GM21381 (cell line): ENCODE data around the gene HAGH.
A peak's percentile ranks its signal among the peaks of the same experiment; 100 is the strongest.

Experiments used
- ATAC-seq: cut with Tn5 transposase; IDR thresholded peaks from one replicate; pipeline ENCODE4 v1.9.1; 2021; ENCODE audit warnings: mild to moderate bottlenecking, moderate library complexity; ENCODE audit not compliant: unreplicated experiment

The HAGH gene

DNA sequence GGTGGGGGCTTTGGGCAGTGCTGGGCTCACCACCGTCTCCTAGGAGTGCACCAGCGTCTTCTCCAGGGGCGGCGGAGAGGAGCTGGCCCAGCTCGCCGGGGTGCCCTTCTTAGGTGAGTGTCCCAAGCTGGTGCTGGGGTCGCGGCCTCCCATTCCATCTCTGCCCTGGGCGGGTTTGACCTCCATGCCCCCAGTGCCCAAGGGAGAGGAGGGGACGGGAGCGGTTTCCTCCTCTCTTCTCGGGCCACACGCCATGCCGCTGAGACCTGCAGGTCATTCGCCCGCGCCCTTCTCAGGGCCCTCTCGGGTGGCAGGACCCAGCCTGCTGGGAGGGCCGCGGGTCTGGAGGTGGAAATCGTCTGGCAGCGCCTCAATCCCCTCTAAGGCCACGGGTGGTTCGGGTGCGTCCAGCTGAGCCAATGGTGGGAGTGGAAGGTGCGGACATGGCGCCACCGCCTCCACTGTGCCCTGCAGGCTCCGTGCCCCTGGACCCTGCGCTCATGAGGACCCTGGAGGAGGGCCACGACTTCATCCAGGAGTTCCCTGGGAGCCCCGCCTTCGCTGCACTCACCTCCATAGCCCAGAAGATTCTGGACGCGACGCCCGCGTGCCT, 38.4 kb downstream of the HAGH start:
- ATAC-seq: no peak

DNA sequence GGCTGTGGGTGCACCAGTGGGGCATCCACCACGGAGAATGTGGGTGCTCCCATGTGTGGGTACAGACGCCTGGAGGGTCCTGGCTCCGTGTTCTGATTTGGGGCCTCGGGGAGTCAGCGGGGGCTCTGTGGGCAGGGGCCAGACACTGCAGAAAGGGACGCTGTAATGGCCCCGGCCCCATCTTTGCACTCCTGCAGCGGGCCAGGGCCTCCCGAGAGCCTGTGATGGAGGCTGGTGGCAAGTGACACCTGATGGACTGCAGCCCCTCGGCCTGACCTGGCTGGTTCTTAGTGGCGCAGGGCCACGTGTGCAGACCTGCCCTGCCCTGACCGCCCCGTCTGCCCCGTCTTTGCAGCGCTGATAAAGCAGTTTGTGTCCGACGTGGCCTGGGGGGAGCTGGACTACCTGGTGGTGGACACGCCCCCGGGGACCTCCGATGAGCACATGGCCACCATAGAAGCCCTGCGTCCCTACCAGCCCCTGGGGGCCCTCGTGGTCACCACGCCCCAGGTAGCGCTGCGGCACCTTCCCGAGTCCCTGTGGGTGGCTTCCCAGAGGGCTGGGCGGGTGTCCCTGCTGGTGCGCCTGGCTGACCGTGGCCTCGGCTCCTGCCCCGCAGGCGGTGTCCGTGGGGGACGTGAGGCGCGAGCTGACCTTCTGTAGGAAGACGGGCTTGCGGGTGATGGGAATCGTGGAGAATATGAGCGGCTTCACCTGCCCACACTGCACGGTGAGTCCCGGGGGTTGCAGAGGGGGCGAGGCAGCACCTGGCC, 39.1 kb downstream of the HAGH start:
- ATAC-seq: no peak

DNA sequence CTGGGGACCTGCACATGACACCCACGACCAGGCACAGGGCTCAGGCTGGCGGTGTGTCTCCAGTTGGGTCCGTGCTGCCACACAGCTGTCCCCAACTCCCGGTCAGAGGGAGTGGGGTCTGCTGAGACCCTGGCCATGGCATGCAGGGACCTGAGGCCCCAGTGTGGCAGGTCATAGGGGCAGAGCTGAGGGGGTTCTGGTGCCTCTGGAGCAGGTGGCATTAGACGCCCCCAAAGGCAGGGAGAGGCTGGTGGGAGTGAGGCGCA, 39.6 kb downstream of the HAGH start:
- no peak for ATAC-seq

DNA sequence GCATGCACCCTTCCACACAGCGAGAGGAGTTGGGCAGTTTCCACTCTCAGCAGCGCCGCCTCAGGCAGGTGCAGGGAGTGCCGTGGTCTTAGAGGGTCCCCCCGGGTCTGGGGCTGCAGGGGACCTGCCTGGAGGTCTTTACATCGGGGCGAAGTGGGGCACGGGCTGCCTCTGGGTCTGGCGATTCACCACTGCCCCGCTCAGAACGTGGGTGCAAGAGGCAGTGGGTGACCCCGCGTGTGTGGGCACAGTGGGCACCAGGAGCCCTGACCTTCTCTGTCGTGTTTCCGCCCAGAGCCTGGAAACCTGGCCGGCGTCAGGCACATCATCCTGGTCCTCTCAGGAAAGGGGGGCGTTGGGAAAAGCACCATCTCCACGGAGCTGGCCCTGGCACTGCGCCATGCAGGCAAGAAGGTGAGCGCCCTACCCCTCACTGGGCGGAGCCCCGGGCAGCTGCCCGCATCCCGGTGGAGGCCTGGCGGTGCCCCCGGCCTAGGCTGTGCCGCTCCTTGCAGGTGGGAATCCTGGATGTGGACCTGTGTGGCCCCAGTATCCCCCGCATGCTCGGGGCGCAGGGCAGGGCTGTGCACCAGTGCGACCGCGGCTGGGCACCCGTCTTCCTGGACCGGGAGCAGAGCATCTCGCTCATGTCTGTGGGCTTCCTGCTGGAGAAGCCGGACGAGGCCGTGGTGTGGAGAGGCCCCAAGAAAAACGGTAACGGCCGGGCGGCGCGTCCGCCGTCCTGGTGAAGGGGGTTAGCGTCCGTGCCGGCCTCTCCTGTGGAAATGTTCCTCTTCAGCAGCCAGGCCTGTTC, 40.2 kb downstream of the HAGH start:
- ATAC-seq: no peak

DNA sequence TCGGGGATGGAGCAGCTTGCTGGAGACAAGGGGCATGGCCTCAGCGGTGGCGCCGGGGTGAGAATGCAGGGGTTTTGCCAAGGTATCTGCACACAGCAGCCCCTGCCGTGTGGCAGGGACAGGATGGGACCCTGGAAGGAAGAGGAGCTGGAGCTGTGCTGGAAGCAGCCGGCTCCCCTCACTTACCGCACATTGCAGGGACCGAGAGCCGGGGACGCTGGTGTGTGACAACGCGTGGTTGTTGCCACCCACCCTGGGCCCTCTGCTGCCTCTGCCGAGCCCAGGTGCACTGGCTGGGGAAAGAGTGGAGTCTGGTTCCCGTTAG, 40.8 kb downstream of the HAGH start:
- ATAC-seq: no peak

DNA sequence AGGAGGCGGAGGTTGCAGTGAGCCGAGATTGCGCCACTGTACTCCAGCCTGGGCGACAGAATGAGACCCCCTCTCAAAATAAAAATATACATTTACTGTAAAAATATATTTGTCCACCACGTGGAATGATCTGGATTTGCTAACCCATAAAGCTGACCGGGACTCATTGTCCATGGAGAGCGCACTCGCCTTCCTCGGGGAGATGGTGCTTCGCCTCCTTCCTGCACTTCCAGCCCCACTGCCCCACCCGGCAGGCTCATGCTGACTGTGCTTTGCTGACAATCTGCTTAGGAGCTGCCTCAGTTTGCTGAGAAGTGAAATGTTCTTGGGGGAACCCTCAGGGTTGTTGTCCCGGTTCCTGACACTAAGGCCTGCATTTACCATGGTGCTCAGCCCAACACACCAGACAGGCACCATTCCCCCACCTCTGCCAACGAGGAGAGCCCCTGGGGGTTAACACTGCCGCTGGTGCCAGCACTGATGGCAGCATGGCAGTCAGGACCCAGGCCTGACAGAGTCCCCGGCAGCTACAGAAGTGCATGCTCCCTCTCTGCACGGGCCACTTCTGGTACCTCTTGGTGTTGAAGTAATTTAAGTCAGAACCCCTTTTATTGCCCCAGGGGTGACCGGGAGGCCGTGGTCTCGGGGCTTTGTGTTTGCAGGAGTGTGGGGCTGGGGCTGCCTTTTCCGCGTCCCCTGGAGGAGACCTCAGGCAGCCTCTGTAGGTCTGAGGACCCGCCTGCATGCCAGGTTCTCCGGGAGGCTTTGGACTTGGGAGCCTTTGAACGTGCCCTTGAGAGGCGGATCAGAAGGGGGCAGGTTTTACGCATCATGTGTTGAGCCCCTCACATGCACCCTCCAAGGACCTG, 41.4 kb downstream of the HAGH start:
- ATAC-seq: no peak

DNA sequence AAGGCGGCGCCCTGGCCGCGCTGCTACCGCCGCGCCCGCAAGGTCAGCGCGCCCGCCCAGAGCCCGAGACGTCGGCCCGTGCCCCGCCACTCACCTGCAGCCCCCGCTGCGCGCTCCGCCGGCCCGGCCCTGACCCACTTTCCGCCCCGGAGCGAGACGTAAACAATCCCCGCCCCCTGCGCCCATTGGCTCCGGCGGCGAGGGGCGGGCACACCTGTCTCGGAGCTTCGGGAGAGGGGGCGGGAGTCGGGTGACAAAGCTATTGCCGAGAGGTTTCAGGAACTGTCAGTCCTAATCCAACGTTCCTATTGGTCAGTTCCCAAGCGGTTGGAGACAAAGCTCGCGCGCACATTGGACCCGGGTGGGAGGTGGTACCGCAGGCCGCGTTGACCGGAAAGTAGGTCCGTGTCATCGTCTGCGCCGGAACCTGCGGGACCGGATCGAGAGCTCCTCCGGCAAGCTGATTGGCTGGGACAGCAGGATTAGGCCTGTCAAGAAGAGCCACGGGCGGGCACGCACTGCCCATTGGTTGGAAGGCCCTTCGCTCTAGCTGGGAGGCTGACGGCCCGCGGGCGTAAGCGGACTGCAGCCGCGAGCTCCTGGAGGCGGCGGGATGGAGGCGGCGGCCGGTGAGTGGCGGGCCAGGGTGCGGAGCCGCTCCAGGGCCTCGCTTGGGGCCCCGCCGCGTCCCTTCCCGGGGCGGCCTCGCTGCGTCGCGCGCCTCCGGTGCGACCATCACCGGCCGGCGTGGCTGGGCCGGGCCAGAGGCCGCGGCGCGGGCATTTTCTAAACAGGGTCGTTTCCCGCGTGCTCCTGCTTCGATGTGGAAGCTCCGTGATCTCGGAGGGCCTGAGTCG, 44.0 kb downstream of the HAGH start, which contains the start of the genes NUBP2 and SPSB3:
NUBP2 (plus strand) TSS at position 553 of the 857 bp plus-strand sequence; CDS start at position 614, 61 bp downstream.
SPSB3 (minus strand) TSS at position 164 of the 857 bp plus-strand sequence. CDS start 1,088 bp downstream, outside the sequence.
- peak; percentile 75 for ATAC-seq

DNA sequence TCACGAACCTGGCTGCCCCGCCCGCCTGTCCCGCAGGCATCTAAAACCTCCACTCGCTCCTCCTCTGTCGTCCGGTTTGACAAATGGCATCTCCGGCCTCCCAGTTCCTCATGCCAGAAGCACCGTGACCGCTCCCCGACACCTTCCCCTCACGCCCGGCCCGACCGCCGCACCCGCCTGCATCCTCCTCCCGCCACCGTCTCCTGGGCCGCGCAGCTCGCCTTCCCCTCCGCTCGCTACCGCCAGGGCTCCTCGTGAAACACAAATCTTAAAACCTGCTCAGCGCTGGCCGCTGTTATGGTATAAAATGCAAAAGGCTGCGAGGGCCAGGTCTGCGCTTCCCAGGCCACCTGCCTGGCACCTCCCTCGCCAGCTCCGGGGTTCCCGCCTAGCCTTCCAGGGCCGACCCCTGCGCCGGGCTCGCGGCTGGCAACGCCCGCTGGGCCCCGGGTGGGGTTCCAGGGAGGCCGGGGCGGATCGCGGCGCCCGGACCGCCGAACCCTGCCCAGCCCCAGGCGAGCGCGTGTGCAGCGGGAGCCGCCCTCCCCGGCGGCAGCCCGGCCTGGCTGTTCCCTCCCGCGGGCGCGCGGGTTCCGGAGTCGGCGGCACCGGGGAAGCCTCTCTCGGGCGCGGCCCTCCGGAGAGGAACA, 44.7 kb downstream of the HAGH start:
- no peak for ATAC-seq

DNA sequence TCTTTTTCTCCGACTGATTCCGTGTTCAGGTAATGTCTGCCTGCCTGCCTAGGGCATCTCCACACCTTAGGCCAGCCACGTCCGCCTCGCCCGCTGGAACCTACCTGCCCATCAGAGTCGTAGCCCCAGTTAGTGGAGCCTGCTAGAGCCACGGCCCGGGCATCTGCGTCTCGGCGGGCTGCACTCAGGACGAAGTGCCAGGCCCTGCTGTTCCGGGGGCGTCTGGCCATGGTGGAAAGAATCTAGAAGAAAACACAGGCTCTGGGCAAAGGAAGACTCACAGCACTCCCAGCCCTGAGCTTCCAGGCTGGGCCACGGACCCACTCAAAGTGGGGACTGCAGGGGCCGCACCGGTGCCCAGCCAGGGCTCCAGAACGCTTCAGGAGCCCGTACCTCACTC, 45.4 kb downstream of the HAGH start:
- no peak for ATAC-seq

DNA sequence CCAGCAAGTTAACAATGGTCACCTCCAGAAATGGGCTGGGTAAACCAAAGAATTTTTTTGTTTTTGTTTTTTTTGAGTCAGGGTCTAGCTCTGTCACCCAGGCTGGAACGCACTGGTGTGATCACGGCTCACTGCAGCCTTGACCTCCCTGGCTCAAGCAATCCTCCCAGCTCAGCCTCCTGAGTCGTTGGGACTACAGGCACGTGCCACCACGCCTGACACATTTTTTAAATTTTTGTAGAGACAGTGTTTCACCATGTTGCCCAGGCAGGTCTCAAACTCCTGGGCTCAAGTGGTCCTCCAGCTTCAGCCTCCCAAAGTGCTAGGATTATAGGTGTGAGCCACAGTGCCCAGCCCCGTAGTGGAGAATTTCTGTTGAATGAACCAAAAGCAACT, 46.0 kb downstream of the HAGH start:
- ATAC-seq: no peak

DNA sequence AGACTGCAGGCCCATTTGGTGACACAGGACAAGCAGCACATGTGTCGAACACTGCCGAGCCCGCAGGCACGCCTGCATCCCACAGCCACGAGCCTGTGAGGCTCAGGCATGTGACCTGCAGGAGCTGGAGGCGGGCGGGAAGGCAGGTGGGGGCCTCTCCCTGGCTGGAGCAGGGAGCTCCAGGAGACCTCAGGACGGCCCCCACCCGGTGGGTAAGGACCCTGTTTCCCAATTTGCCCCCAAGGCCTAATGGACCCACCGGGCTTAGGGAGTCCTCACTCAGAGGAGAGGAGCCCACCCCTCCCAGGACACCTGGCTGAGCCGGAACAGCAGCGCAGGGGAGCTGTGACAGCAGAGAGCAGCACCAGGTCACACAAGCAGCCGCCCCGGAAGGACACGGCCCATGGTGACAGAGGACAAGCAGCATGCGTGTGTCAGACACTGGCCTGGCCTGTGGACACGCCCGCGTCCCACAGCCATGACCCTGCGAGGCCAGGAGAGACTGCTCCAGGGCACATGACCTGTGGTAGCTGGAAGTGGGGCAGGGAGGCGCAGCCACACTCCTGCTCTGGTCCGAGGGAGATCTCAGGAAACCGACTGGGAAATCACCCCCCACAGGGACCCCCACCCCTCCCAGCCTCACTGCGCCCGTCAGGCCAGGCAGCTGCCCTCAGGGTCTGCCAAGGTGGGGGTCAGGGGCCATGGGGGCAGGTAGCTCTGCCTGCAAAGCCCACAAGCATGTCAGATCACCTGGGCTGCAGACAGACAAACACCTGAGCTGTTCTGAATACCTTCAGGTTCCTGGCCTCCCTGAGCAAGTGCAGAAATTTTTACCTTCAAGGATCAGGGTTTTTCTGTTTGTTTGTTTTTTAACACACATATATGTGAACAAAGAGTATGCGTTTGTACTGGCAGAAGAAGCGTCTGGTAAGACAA, 46.6 kb downstream of the HAGH start:
- no peak for ATAC-seq

DNA sequence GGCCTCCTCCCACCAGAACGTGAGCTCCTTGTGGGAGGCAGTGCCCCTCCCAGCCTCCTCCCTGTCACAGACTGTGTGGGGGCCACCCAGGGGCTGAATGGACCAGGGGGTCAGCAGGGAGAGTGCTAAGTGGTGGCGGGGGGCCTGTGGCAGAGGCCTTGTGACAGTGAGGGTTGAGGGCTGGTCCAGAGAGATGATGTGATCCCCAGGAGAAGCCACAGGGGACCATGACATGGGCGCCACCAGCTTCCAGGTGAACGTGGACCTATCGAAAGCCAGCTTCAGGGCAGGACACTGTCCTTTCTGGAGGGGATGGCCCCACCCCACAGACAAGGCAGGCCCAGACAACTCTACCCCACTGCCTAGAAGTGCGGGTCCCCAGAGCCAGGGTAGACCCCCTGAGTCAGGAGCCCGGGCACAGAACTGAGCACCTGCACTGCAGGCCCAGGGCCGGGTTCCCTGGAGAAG, 47.4 kb downstream of the HAGH start:
- no peak for ATAC-seq

DNA sequence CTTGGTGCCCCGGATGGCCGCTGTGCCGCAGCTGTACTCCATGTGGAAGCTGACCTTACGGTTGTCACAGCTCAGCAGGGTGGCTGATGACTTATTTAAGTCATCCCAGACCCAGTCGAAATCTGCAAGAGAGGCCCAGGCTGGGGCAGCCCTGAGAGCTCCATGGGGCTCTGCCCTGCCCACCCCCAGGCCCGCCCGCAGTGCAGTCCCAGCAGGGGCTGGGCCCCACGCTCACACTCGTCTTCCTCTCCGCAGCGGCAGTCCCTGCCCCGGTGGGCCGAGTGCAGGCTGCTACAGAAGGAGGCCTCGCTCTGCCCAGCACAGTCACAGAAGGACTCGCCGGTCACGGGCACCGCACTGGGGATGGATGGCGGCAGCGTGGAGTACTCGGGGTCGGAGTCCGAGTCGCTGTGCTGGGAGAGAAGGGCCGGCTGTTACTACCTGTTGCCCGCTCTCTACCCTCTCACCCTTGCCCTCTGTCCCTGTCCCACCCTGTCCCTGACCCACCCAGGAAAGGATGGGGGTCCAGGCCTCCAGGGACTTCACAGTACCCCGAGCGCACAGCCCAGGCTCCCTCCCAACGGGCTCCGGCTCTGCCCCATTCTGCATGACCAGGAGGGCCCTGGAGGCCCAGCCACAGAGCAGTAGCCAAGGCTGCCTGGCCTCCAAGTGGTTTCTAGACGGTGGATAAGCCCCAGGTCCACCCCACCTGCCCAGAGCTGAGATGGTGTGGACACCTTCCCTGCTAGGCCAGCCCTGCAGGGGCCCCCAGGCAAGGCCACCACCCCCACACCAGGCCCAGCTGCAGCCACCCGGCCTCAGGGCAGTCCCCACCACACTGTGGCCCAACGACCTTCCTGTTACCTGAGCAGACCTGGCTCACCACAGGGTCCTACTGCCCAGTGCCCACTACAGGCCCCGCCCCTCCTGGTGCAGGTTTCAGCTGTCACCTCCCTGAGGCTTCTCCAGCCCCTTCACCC, 48.1 kb downstream of the HAGH start:
- no peak for ATAC-seq

DNA sequence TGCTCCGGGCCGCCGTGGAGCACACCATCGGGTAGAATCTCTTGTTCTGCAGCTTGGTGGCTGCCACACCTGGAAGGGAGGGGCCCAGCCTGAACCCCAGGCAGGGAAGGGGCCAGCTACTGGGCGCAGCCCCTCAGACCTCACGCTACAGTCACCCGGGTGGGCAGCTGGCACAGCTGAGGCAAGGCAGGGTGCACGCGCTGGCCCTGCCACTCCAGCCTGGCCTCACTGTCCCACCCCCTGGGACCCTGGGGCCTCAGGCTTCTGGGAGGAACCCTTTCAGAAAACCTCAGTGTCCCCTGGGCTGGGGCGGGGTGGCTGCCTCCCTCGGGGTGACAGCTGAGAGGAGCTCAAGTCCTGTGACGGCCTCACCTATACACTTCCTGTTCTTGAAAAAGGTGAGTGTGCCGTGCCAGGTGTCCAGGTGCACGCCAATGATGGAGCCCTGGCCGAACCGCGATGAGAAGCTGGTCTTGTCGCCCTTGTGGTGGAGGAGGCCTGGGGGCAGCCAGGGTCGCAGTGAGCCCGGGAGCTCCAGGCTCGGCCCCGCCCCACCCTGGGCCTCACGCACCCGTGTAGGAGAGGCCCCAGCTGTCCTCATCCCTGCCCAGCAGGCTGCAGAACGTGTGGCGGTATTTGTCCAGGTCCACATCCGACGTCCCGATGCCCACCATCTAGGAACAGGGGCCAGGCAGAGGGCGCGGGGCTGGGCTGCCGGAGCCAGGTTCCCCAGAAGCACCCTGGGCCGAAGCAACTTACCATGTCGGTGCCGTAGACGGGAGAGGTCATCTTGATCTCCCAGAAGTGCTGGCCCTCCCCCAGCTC, 49.0 kb downstream of the HAGH start:
- ATAC-seq: no peak

DNA sequence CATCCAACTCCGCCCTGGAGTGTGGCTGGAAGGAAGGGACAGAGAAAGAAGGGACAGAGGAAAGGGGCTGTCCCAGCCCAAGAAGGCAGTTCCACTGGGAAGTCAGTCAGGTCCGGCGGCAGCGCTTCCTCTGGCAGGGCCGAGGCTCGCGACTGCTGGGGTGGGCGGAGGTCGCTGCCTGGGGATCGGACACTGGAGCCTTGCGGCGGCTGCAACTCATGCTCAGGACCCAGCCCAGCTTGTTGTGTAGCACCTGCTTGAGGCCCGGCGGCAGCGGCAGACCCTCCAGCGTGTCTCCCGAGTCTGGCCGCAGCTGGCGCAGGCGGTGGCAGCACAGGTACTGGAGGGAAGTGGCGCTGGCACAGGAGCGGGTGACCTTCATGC, 49.6 kb downstream of the HAGH start:
- ATAC-seq: no peak

DNA sequence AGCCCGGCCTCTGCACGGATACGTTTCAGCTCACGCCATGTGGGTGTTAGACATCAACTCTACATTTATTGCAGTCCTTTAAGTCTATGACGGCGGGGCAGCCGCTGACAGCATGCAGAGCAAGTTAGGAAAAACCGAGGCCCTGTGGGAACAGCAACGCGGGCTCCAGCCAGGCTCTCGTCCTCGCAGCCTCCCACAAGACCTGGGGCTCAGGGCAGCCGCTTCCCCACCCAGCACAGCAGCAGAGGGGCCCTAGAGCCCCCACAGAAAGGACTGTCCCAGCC, 50.0 kb downstream of the HAGH start:
- ATAC-seq: no peak
